Cerebellar nuclear complex (tissue), 1 donor: Measurements from ENCODE around the gene JAM3.

Experiments
- DNase-seq, 2 experiments: peaks; one replicate each; lab custom pipeline; 2025; lab: John Stamatoyannopoulos, UW

Gene JAM3

GRCh38 chr11:134068829-134069425 is at the start of gene JAM3:
Gene JAM3 (plus strand): TSS chr11:134069072. CDS start chr11:134069084, 12 bp downstream.
- peak in 1 of 2 experiments; percentile 88 for DNase-seq

GRCh38 chr11:134019500-134019899 is 49.4 kb upstream of the JAM3 start:
- no peak for DNase-seq

- no peak for DNase-seq
Observed at GRCh38 chr11:134020598-134020997, 48.3 kb upstream of the JAM3 start.

GRCh38 chr11:134021326-134021725 is 47.5 kb upstream of the JAM3 start:
- DNase-seq, result no peak

DNA sequence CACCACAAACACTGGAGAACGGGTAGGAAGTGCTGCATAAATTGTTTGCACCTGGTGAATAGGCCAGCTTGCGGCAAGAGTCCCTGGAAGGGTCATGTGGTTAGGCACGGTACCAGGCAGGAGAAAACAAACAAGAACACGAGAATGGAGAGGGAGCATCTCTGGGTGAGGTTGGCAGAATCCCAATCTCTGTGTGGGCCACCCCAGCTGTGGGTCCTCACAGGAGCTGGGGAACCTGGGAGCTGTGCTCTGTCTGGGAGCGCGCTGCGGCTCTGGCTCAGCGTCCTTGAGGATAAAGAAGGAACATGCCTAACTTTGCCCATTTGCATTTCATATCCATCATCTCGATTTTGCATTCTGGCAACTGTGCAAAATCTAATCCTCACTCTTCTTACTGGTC is 46.1 kb upstream of the JAM3 start:
- DNase-seq, result no peak

DNA sequence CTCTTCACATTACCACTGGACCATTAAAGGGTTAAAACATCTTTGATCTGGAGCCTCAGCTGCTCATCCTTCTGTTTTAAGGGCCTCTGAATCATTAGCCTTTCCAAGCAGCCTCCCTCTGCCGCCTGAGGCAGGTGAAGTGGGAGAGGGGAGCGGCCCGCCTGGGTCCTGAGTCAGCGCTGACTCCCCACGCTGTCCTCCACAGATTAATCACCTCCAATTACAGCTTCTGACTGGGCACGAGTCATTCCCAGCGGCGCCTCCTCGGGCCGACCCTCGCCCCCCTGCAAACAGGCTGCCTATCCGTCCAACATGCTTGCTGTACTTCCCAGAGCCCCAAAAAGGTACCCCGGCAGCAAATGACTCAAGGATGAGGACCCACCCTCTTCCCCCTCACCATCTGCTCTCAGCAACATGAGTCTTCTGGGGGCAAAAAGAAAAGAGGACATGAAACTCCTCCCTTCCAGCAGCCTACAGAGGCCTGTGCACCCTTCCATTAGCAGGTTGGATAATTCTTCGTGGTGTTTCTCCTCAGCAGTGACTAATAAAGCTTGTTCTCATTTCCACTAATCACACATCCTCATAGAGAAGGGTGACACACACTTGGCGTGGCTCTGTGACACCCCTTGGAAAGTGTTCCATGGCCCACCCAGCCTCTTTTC is 44.3 kb upstream of the JAM3 start:
- DNase-seq, result no peak

DNA sequence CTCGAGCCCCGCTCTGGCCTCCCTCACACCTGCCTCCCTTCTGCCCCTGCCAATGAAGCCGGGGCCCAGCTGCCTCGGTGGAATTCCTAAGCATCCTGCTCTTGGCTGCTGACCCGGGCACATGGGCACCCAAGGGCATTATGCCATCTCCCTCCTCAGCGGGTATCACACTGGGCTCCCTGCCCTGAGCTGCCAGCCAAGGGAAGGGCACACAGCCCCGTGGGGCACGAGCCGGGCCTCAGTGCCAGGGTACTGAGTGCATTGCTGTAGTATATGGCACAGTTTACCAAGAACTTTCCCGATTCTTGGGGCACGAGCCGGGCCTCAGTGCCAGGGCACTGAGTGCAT is 43.8 kb upstream of the JAM3 start:
- no peak for DNase-seq

DNA sequence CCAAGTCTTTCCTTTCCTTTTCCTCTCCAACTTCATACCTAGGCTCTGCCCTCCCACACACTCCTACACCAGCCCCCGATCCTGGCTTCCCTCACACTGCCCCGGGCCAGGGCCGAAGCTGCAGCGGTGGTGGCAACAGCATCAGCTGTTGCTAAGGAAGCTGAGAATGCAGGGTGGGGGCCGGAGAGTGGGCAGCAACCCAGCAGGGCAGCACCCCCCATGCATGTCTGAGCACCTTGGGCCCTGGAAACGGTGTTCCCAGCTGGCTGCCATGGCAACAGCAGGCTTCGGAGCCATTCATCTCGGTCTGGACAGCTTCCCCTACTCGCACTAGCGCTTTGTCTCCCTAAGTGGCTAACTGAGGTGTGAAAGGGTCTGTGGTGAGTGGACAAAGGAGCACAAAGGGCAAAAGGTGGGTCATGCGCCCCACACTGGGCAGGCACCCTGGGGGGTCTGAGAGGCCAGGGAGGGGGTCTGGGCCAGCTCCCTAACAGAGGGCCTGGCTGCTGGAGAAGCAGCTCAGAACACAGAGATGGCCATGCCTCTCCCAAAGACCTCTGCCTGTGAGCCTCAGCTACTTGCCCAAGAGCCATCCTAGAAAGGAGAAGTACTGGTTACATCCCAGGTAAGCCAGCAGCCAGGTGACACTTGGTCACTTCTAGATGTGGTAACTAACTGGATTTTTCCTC is 42.1 kb upstream of the JAM3 start:
- DNase-seq, result no peak

GRCh38 chr11:134027671-134028070 is 41.2 kb upstream of the JAM3 start:
- DNase-seq, result no peak

GRCh38 chr11:134028368-134028920 is 40.4 kb upstream of the JAM3 start:
- no peak for DNase-seq

GRCh38 chr11:134030853-134031252 is 38.0 kb upstream of the JAM3 start:
- no peak for DNase-seq

- DNase-seq, result no peak
Observed at GRCh38 chr11:134032043-134032442, 36.8 kb upstream of the JAM3 start.

GRCh38 chr11:134032501-134033091 is 36.3 kb upstream of the JAM3 start:
- peak in 1 of 2 experiments; percentile 60 for DNase-seq

- DNase-seq, result no peak
Observed at GRCh38 chr11:134033276-134033675, 35.6 kb upstream of the JAM3 start.

- DNase-seq, result peak; percentile 81 to 82
Observed at GRCh38 chr11:134033696-134034491, 35.0 kb upstream of the JAM3 start.

DNA sequence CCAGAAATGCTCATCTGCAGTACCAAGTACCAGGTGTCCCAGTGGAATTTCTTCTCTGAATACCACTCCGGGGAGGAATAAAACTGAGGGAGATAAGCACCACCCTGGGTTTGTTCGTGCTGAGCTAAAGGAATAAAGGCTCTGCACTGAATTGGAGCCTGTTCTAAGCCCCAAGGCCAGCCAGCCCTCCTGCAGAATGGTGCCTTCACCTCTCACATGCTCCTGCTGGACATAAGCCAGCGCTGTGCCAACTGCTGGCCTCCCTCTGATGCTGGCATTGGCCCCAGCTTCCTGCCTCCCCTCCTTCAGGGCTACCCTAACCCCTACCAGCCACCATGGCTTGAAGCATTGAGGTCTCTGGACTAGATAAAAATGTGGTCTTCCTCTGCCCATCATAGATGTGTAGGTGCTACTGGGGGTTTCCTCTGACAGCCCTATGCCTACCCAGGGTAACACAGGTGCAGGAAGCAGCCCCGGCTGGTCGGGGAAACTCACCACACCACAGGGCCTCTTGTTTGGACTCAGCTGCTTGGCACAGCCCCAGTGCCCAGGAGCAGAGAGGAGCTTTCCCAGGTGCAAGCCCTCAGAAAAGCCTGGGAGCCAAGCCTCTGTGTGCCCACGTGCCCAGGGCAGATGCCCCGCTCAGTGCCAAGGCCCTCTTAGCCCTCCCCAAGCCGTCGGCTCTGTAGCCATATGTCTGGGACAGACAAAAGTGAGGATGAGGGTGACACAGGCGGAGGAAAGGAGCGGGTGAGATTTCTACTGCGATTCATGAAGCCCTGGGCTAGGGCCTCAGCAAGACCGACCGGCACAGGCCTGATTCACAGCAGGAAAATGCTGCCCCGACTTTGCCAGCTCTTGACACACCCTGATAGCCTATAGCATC is 34.1 kb upstream of the JAM3 start:
- DNase-seq, result peak in 1 of 2 experiments; percentile 39

DNA sequence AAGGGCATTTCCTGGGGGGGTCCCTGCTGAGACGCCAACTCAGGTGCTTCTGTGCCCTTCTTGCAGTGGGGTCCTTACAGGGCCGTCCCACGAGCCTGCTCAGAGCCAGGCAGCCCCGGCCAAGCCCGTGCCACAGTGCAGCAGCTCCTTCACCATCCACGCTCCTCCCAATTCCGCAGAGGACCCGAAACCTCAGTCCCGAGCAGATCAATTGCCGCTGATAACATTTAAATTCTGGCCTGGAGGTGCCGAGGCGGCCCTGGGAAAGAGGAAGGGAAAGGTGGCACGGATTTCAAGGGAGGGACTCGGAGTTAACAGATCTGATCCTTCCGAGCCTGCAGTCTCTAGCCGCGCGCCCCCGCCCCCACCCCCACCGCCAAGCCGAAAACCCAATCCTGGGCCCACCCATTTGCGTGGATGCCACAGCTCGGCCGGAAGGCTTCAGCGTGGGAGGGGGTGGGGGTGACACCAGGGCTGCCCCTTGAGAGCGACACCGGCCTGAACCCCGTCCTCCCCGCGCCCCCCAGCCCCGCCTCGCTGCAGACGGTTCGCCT is 32.3 kb upstream of the JAM3 start:
- DNase-seq, result no peak

- no peak for DNase-seq
Observed at GRCh38 chr11:134037046-134037908, 31.6 kb upstream of the JAM3 start.

- DNase-seq, result no peak
Observed at GRCh38 chr11:134038897-134039470, 29.9 kb upstream of the JAM3 start.
